ENCODE results near the gene ALDH2.
"Not testable (repeated sequence)": the region's sequence is repeated elsewhere in the genome, so short reads cannot be mapped to it uniquely, and the experiment has no call there.

Gene ALDH2

GRCh38 chr12:111766608-111767361, at the start of gene ALDH2:
TSS of gene ALDH2 (plus strand) at chr12:111766933. CDS start at chr12:111766983, 50 bp downstream.
- DNase-seq: peak; percentile 52

GRCh38 chr12:111719316-111719715, 47.4 kb upstream of the ALDH2 start:
- not testable (repeated sequence) for DNase-seq

GRCh38 chr12:111720457-111720856, 46.3 kb upstream of the ALDH2 start:
- DNase-seq: no peak

- DNase-seq: not testable (repeated sequence)
These were observed 42.9 kb upstream of the ALDH2 start for GRCh38 chr12:111723646-111724360.

GRCh38 chr12:111728795-111729194, 37.9 kb upstream of the ALDH2 start:
- DNase-seq: no peak

- DNase-seq: no peak
These were observed 36.3 kb upstream of the ALDH2 start for GRCh38 chr12:111730420-111730819.

- no peak for DNase-seq
These were observed 33.9 kb upstream of the ALDH2 start for GRCh38 chr12:111732786-111733185.

GRCh38 chr12:111733340-111733915, 33.3 kb upstream of the ALDH2 start:
- DNase-seq: no peak

GRCh38 chr12:111739524-111739923, 27.2 kb upstream of the ALDH2 start:
- not testable (repeated sequence) for DNase-seq

GRCh38 chr12:111741235-111741812, 25.4 kb upstream of the ALDH2 start:
- no peak for DNase-seq

- no peak for DNase-seq
These were observed 21.5 kb upstream of the ALDH2 start for GRCh38 chr12:111745211-111745610.

- no peak for DNase-seq
These were observed 19.4 kb upstream of the ALDH2 start for GRCh38 chr12:111747333-111747732.

- no peak for DNase-seq
These were observed 18.5 kb upstream of the ALDH2 start for GRCh38 chr12:111748151-111748672.

GRCh38 chr12:111748867-111749266, 17.9 kb upstream of the ALDH2 start:
- DNase-seq: no peak

- DNase-seq: no peak
These were observed 17.3 kb upstream of the ALDH2 start for GRCh38 chr12:111749391-111749790.

- DNase-seq: no peak
These were observed 13.4 kb upstream of the ALDH2 start for GRCh38 chr12:111753144-111753881.

GRCh38 chr12:111754671-111755070, 12.1 kb upstream of the ALDH2 start:
- no peak for DNase-seq

GRCh38 chr12:111756196-111756595, 10.5 kb upstream of the ALDH2 start:
- DNase-seq: no peak

- DNase-seq: no peak
These were observed 10.1 kb upstream of the ALDH2 start for GRCh38 chr12:111756681-111757080.

- no peak for DNase-seq
These were observed 9.2 kb upstream of the ALDH2 start for GRCh38 chr12:111757361-111758119.

GRCh38 chr12:111758120-111758561, 8.6 kb upstream of the ALDH2 start:
- no peak for DNase-seq

- no peak for DNase-seq
These were observed 7.5 kb upstream of the ALDH2 start for GRCh38 chr12:111759271-111759670.

Measured in activated CD8-positive, alpha-beta memory T cell treated with anti-CD3 and anti-CD28 coated beads, Interleukin-2, amount 50 U/mL, for 4 hours (primary cell).